Mammary epithelial cell (primary cell): ENCODE data around the gene ERBB4.

Source experiments
- EZH2 ChIP-seq: IDR thresholded peaks from 2 replicates; pipeline ENCODE4 v1.6.1; 2012; ENCODE audit warnings: low read length, inconsistent platforms, borderline replicate concordance
- TF ChIP-seq, protein P1 (sequence below), 2 donors: IDR thresholded peaks in 1 of 2; conservative IDR thresholded peaks in 1 of 2; 2 replicates each; pipeline ENCODE4 v1.5.1; 2011 to 2012; ENCODE audit warnings: inconsistent platforms in 2 of 2, low read length in 2 of 2, mild to moderate bottlenecking in 2 of 2, control low read depth in 1 of 2, low read depth in 1 of 2; ENCODE audit not compliant: insufficient read depth in 1 of 2; ENCODE audit errors: extremely low read depth in 1 of 2

DNA sequence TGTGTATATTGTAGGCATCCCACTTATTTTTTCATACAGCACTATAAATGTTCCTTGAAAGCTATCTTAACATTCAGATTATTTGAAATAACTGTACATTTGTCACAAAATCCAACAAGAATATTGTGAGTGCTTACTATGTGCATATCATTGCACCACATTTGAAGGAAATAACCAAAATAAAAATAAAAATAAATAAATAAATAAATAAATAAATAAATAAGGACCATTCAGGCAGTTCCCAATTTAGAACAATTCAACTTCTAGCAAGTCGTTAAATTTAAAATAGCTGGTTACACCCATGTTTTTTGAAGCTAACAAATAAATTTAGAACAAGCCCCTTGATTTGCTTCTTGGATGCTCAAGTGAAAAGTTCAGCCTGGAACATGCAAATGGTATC is 548.3 kb downstream of the ERBB4 start:
- no peak for TF ChIP-seq EZH2
- TF ChIP-seq, protein P1, sequence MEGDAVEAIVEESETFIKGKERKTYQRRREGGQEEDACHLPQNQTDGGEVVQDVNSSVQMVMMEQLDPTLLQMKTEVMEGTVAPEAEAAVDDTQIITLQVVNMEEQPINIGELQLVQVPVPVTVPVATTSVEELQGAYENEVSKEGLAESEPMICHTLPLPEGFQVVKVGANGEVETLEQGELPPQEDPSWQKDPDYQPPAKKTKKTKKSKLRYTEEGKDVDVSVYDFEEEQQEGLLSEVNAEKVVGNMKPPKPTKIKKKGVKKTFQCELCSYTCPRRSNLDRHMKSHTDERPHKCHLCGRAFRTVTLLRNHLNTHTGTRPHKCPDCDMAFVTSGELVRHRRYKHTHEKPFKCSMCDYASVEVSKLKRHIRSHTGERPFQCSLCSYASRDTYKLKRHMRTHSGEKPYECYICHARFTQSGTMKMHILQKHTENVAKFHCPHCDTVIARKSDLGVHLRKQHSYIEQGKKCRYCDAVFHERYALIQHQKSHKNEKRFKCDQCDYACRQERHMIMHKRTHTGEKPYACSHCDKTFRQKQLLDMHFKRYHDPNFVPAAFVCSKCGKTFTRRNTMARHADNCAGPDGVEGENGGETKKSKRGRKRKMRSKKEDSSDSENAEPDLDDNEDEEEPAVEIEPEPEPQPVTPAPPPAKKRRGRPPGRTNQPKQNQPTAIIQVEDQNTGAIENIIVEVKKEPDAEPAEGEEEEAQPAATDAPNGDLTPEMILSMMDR (conservative IDR thresholded peaks at IDR 0.05 in 1 of 2, IDR thresholded peaks at IDR 0.05 in 1 of 2; ENCODE audit: extremely low read depth in 1 of 2, insufficient read depth in 1 of 2, low read depth in 1 of 2, low read length in 2 of 2), result no peak
